ENCODE measurements around the gene NRTN. TPM values are rescaled to one million over a fixed set of nuclear protein-coding genes. Genes with fewer than 3 reads are reported as not detected.

NRTN gene
- total RNA-seq, 1 experiment from 2014 or later, result 2.6 TPM

DNA sequence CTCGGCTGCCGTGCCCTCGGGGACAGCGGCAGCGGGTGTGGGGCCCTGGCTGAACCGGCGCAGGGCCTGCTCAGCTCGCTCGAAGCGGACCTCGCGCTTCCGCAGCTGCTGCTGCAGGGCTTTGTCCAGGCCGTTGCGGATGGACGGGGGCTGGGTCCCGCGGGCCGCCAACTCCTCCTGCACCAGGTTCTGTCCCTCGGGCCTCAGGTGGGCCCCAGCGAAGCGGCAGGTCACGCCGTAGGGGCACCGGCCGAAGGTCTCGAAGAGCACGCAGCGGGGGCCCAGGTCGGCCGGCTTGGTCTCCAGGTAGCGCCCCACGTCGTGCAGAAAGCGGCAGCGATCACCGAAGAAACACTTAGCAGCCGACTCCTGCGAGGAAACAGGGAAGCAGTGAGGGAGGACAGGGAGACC, 15.5 kb upstream of the NRTN start:
- H3K36me3 ChIP-seq (ENCODE audit: control insufficient read depth, insufficient read depth, low read length), result peaks cover 4% of the 10 kb centered on the region; the same call in 1 of the 2 replicates
- CTCF ChIA-PET, result no interaction called here
- H3K4me3 ChIP-seq (ENCODE audit: low read depth, low read length), result no peak overlapping the region
- H3K27me3 ChIP-seq (replicated peaks; ENCODE audit: control insufficient read depth, insufficient read depth, low read length), result no peaks in the 10 kb centered on the region
- Mint-ChIP-seq H3K4me1 (ENCODE audit: low read depth, unreplicated experiment) (no peaks in the 10 kb centered on the region), H3K27ac (ENCODE audit: unreplicated experiment) (no peak overlapping the region), H3K27me3 (ENCODE audit: insufficient read depth, unreplicated experiment) (no peaks in the 10 kb centered on the region), H3K9me3 (ENCODE audit: unreplicated experiment) (no peaks in the 10 kb centered on the region), H3K4me3 (ENCODE audit: unreplicated experiment) (no peak overlapping the region), H3K36me3 (ENCODE audit: insufficient read depth, unreplicated experiment) (peaks cover 54% of the 10 kb centered on the region)
- intact Hi-C loops (cut with micrococcal nuclease; ENCODE audit: unreplicated experiment), result no loop called here
- no TSS peak for BruUV-seq (replicated peaks)
- no peak for DNase-seq
- no peaks in the 10 kb centered on the region for H3K9me3 ChIP-seq
- H3K4me1 ChIP-seq, result no peaks in the 10 kb centered on the region
- POLR2A ChIA-PET, result no interaction called here
- TF ChIP-seq, protein P1, sequence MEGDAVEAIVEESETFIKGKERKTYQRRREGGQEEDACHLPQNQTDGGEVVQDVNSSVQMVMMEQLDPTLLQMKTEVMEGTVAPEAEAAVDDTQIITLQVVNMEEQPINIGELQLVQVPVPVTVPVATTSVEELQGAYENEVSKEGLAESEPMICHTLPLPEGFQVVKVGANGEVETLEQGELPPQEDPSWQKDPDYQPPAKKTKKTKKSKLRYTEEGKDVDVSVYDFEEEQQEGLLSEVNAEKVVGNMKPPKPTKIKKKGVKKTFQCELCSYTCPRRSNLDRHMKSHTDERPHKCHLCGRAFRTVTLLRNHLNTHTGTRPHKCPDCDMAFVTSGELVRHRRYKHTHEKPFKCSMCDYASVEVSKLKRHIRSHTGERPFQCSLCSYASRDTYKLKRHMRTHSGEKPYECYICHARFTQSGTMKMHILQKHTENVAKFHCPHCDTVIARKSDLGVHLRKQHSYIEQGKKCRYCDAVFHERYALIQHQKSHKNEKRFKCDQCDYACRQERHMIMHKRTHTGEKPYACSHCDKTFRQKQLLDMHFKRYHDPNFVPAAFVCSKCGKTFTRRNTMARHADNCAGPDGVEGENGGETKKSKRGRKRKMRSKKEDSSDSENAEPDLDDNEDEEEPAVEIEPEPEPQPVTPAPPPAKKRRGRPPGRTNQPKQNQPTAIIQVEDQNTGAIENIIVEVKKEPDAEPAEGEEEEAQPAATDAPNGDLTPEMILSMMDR (IDR thresholded peaks at IDR 0.05; ENCODE audit: insufficient read depth in 1 of 2, low read depth in 1 of 2, low read length in 1 of 2, severe bottlenecking in 1 of 2, unreplicated experiment in 1 of 2), result no peak

DNA sequence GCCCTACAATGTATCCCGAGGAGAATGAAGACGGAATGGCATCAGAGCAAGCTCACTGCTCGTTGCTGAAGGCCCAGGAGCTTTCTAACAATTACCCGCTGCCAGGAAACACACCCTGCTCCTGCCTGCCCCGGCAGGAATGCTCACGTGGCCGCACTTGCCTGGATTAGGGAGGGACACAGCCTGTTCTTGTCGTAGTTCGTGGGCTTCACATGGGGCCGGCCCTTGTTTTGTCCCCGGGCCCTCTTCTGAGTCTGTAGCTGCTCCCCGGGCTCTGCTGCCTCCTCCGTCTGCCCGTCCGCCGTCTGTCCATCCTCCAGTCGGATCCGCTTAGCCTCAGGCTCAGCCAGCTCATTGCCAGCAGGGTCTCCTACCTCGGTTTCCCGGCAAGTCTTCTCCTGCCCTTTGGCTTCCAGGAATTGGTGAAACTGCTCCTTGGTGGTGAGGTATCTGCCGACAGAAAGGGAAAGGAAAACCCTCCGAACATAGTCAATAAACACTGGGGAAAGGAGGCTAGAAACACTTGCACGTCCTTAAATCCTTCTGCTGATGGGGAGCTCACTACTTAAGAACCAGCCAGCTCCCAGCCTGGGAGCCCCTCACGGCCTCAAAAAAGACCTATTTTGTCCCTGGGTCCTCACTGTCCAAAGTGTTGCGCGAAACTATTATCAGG, 14.8 kb upstream of the NRTN start:
- no peaks in the 10 kb centered on the region for H3K9me3 Mint-ChIP-seq (ENCODE audit: unreplicated experiment)
- H3K36me3 ChIP-seq (ENCODE audit: control insufficient read depth, insufficient read depth, low read length), result peaks cover 4% of the 10 kb centered on the region; the same call in 1 of the 2 replicates
- H3K4me3 ChIP-seq (ENCODE audit: low read depth, low read length), result peak overlapping the region; percentile 86
- TF ChIP-seq, protein P1 (IDR thresholded peaks at IDR 0.05; ENCODE audit: insufficient read depth in 1 of 2, low read depth in 1 of 2, low read length in 1 of 2, severe bottlenecking in 1 of 2, unreplicated experiment in 1 of 2), result no peak
- no peak for DNase-seq
- ChIA-PET POLR2A (interaction anchor here (0.5 kb wide), 1 partner anchor 16 kb away, joined by 4 read pairs; no protein-coding TSS in a partner anchor), CTCF (interaction anchor here (0.5 to 1.9 kb wide), 2 partner anchors 12 to 14 kb away, joined by 4 to 11 read pairs; no protein-coding TSS in a partner anchor)
- no peaks in the 10 kb centered on the region for H3K9me3 ChIP-seq
- H3K27ac Mint-ChIP-seq (ENCODE audit: unreplicated experiment), result peak overlapping the region; percentile 100
- BruUV-seq (replicated peaks), result no TSS peak
- no peaks in the 10 kb centered on the region for H3K4me1 ChIP-seq
- no peaks in the 10 kb centered on the region for H3K27me3 Mint-ChIP-seq (ENCODE audit: insufficient read depth, unreplicated experiment)
- no peaks in the 10 kb centered on the region for H3K4me1 Mint-ChIP-seq (ENCODE audit: low read depth, unreplicated experiment)
- no peaks in the 10 kb centered on the region for H3K27me3 ChIP-seq (replicated peaks; ENCODE audit: control insufficient read depth, insufficient read depth, low read length)
- H3K36me3 Mint-ChIP-seq (ENCODE audit: insufficient read depth, unreplicated experiment), result peaks cover 54% of the 10 kb centered on the region
- intact Hi-C loops (cut with micrococcal nuclease; ENCODE audit: unreplicated experiment), result loop anchor here (1.0 to 5.0 kb wide), 3 partner anchors 17 to 110 kb away; partner anchors contain the start of genes CATSPERD, LONP1 and MICOS13
- H3K4me3 Mint-ChIP-seq (ENCODE audit: unreplicated experiment), result peak overlapping the region; percentile 98

DNA sequence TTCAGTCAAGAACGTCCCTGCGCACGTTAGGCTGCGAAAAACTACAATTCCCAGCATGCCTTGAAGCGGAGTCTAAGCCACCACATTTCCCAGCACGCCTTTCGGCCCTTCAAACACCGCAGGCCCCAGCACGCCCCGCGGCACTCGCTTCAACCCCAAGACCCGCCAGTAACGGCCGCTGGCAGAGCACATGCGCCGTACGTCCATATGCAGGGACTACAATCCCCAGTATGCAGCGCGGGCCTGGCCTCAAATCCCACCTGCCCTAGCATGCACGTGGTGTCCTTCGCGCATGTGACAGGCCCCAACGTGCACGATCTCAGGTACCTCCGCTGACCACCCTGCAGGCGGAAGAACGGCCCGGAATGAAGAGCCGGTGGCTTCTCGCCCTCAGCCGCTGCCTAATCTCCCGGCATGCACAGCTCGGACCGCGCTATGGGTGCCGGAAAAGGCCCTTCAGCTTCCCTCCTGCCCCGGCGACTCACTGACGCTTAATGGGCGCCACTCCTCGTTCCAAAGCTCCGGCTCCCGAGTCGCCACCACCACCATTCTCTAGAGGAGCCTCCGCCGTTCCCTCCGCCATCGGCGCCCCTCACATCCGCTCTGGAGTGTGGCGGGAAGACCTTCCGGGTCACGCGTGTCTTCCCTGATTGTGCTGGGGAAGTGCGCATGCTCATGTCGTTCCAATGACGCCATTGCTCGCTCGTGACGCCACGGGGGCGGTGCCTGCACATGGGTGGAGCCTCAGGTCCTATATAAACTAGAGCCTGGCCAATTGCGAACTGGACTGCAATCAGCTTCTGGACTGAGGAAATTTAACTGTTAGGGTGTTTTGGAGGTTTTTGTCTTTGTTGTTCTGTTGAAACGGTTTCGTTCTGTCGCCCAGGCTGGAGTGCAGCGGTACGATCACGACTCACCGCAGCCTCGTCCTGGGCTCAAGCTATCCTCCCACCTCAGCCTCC, 14.0 kb upstream of the NRTN start, which contains the start of gene DUS3L:
TSS of gene DUS3L (minus strand) at position 605 of the 962 bp plus-strand sequence. CDS start at position 583, 22 bp downstream.
- Mint-ChIP-seq H3K4me3 (ENCODE audit: unreplicated experiment) (peak within 1 kb of the TSS; percentile 98), H3K4me1 (ENCODE audit: low read depth, unreplicated experiment) (no peaks in the 10 kb centered on the region), H3K36me3 (ENCODE audit: insufficient read depth, unreplicated experiment) (peaks cover 54% of the 10 kb centered on the region), H3K27ac (ENCODE audit: unreplicated experiment) (peak within 1 kb of the TSS; percentile 100), H3K9me3 (ENCODE audit: unreplicated experiment) (no peaks in the 10 kb centered on the region), H3K27me3 (ENCODE audit: insufficient read depth, unreplicated experiment) (no peaks in the 10 kb centered on the region)
- TSS peak; percentile 87 for BruUV-seq (replicated peaks)
- DNase-seq, result peak; percentile 96 to 98
- Histone ChIP-seq H3K27me3 (replicated peaks; ENCODE audit: control insufficient read depth, insufficient read depth, low read length) (no peaks in the 10 kb centered on the region), H3K36me3 (ENCODE audit: control insufficient read depth, insufficient read depth, low read length) (peaks cover 4% of the 10 kb centered on the region; the same call in 1 of the 2 replicates), H3K9me3 (no peaks in the 10 kb centered on the region), H3K4me3 (ENCODE audit: low read depth, low read length) (peak within 1 kb of the TSS; percentile 86), H3K4me1 (no peaks in the 10 kb centered on the region)
- POLR2A ChIA-PET, result interaction anchor here (0.5 to 0.7 kb wide), 2 partner anchors 17 to 18 kb away, joined by 3 to 4 read pairs; no protein-coding TSS in a partner anchor
- TF ChIP-seq, protein P1 (IDR thresholded peaks at IDR 0.05; ENCODE audit: insufficient read depth in 1 of 2, low read depth in 1 of 2, low read length in 1 of 2, severe bottlenecking in 1 of 2, unreplicated experiment in 1 of 2), result no peak
- intact Hi-C loops (cut with micrococcal nuclease; ENCODE audit: unreplicated experiment), result loop anchor here (1.0 to 5.0 kb wide), 3 partner anchors 18 to 111 kb away; partner anchors contain the start of genes CATSPERD, LONP1 and MICOS13
- CTCF ChIA-PET, result interaction anchor here (0.5 to 1.9 kb wide), 2 partner anchors 11 to 13 kb away, joined by 4 to 11 read pairs; no protein-coding TSS in a partner anchor

Data from Caco-2 (cell line).